Choroid plexus epithelial cell (primary cell): ENCODE measurements around the gene IQCK.

ENCODE experiments used
- DNase-seq: peaks from one replicate; pipeline ENCODE4 v3.0.0-alpha.2; 2010; ENCODE audit warnings: low read depth
- H3K4me3 ChIP-seq: 2 replicates; pipeline ENCODE4 v1.5.1; 2011; ENCODE audit warnings: low read depth, mild to moderate bottlenecking, control low read depth, low read length, moderate library complexity
- CTCF ChIP-seq: conservative IDR thresholded peaks from 2 replicates; pipeline ENCODE4 v1.5.1; 2011; ENCODE audit warnings: low read depth, mild to moderate bottlenecking, control low read depth, inconsistent platforms, low read length, moderate library complexity

Gene IQCK

GRCh38 chr16:19885451-19886072, 167.5 kb downstream of the IQCK start:
- DNase-seq = peak; percentile 21
- peak overlapping the region; percentile 72 for H3K4me3 ChIP-seq
- TF ChIP-seq CTCF = no peak

DNA sequence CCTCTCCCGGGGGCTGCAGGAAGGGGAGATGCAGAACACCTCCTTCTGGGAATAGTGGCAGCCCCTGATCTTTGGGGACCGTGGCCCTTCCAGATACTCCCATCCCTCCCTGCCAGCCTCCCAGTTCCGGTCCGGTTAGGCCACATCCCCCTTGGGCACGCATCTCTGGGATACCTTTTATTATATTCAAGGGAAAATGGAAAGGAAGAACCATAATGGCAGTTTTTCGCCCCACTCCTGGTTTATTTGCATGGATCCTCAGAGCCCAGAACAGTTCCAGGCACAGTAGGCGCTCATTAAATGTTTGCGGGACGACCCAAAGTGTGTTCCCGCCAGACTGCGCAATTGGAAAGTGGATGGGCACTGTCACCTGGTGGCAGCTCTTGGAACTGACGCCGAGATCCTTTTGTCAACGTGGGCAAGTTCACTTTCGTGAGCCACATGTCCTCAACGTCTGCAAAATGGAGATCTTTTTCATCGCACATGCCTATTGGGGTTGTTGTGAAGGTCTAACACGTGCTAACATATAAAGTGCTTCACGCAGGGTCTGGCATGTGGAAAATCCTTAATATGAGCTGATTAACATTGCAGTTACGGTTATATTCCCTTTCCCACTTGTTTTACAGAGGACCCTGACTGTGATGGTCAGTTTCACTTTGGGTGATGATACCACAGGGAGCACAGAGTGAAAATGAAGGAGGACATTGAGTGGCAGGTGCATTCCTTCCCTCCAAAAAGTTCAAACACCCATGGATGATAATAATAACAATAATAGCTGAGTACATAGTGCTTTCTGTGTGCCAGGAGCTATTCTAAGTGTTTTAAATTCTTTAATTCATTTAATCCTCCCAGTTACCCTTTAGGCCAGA, 168.2 kb downstream of the IQCK start:
- H3K4me3 ChIP-seq = peak overlapping the region; percentile 31
- peak; percentile 100 for TF ChIP-seq CTCF
- DNase-seq = peak; percentile 88

DNA sequence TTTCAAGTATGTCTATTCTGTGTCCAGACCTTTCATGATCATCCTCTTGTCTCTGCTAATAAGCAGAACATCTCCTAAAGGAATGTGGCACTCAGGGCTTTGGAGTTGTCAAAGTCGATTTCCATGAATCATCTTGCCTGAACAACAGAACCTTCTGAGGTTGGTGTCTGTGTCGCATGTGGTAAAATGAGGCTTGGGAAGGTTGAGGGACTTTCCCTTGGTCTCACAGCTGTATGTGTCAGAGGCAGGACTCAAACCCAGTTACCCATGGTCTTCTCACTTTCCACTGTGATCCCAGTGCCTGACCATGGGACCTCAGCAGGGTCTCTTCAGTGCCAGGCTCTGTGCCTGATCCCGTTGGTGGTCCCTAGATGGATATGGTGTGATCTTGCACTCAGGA, 170.8 kb downstream of the IQCK start:
- no peak for DNase-seq
- no peak for TF ChIP-seq CTCF

GRCh38 chr16:19890901-19891300, 172.8 kb downstream of the IQCK start:
- H3K4me3 ChIP-seq = no peak overlapping the region
- no peak for TF ChIP-seq CTCF
- DNase-seq = no peak

More for the DNA sequence above, 170.8 kb downstream of the IQCK start:
- H3K4me3 ChIP-seq = no peak overlapping the region

- no peak for DNase-seq
- TF ChIP-seq CTCF = no peak
- no peak overlapping the region for H3K4me3 ChIP-seq
Measured at GRCh38 chr16:19892902-19893301, 174.8 kb downstream of the IQCK start.

DNA sequence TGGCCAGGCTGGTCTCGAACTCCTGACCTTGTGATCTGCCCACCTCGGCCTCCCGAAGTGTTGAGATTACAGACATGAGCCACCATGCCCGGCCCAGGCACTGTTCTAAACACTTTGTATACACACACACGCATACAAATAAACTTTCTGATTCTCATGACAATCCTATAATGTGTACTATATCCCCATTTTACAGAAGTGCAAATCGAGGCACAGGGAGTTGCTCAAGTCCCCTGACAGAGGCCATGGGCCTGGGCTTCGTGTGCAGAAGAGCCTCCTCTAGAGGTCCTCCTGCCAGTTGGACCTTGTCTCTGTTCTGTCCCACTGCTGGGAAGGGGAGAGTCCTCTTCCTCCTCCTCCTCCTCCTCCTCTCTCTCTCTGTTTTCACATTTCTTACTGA, 176.5 kb downstream of the IQCK start:
- TF ChIP-seq CTCF = no peak
- H3K4me3 ChIP-seq = no peak overlapping the region
- DNase-seq = no peak
